HepG2 (cell line): ENCODE measurements around the gene CELF5. TPM values are rescaled to one million over a fixed set of nuclear protein-coding genes. Genes with fewer than 3 reads are reported as not detected.

ENCODE experiments used
- ATAC-seq: fragments of 200-7000 bp; cut with Tn5 transposase; 3 replicates; pipeline ENCODE4 v1.9.1; 2020; ENCODE audit warnings: mild to moderate bottlenecking, moderate library complexity
- BruUV-seq: library from RNA; stranded (reverse); fragments of 400-500 nt; replicated peaks from 2 replicates; lab custom pipeline; 2021; lab: Mats Ljungman, UMichigan
- CTCF ChIA-PET: fragments of 300-600 bp; formaldehyde crosslinking; extraction: SDS; loops from one replicate; lab custom pipeline; 2021; ENCODE audit warnings: low total read pairs, inconsistent platforms, low intra/inter-chr PET ratio; lab: Yijun Ruan, JAX
- POLR2A ChIA-PET: fragments of 350-600 bp; sonication (Branson Sonifier 250); formaldehyde crosslinking; loops from one replicate; lab custom pipeline; 2020; ENCODE audit warnings: antibody characterized with exemption, inconsistent platforms; lab: Yijun Ruan, JAX
- DNase-seq: peaks from one replicate; pipeline ENCODE4 v3.0.0-alpha.2; 2015; ENCODE audit warnings: low spot score
- FAIRE-seq: peaks from 3 replicates; lab custom pipeline; 2011; peaks lifted over from hg19 to GRCh38; lab: Jason Lieb, UNC
- H2AFZ ChIP-seq: one replicate; pipeline ENCODE4 v1.6.1; 2011; ENCODE audit warnings: low read length, inconsistent platforms
- H3K27ac ChIP-seq: fragments of 300-600 bp; 3 replicates; pipeline ENCODE4 v1.8.0; 2011; ENCODE audit warnings: mixed run types, mild to moderate bottlenecking, mixed read lengths, low read length, inconsistent platforms; ENCODE audit not compliant: insufficient read depth; ENCODE audit errors: extremely low read length
- H3K27me3 ChIP-seq, 2 experiments: fragments of 200-600 bp in 1 of 2; 2 replicates in 1 of 2; 3 replicates in 1 of 2; pipeline versions ENCODE4 v1.6.0 to v1.8.0; 2011; ENCODE audit warnings: low read length in 2 of 2, mild to moderate bottlenecking in 2 of 2, moderate library complexity in 2 of 2, inconsistent platforms in 1 of 2; ENCODE audit not compliant: insufficient read depth in 2 of 2, control insufficient read depth in 1 of 2
- H3K36me3 ChIP-seq, 2 experiments: fragments of 200-600 bp in 1 of 2; replicated peaks in 1 of 2; 2 replicates in 1 of 2; 3 replicates in 1 of 2; pipeline versions ENCODE4 v1.5.1 to v1.8.0; 2011; ENCODE audit warnings: low read length in 2 of 2, inconsistent platforms in 1 of 2; ENCODE audit not compliant: insufficient read depth in 2 of 2, control insufficient read depth in 1 of 2
- H3K4me1 ChIP-seq: 2 replicates; pipeline ENCODE4 v1.5.1; 2012; ENCODE audit warnings: low read length, inconsistent platforms; ENCODE audit not compliant: insufficient read depth
- H3K4me2 ChIP-seq: 2 replicates; pipeline ENCODE4 v1.6.0; 2011; ENCODE audit warnings: low read depth, low read length, inconsistent platforms
- H3K4me3 ChIP-seq, 3 experiments: fragments of 200-600 bp in 1 of 3; sonication (generic), shearing (Covaris generic) in 1 of 3; replicated peaks in 1 of 3; 2 replicates each; pipeline ENCODE4 v1.5.1; 2011 to 2016; ENCODE audit warnings: low read length in 3 of 3, inconsistent platforms in 2 of 3, low read depth in 2 of 3, mild to moderate bottlenecking in 2 of 3, control low read depth in 1 of 3, mixed read lengths in 1 of 3; ENCODE audit not compliant: insufficient read depth in 1 of 3
- H3K79me2 ChIP-seq: one replicate; pipeline ENCODE4 v1.6.1; 2011; ENCODE audit warnings: low read length, inconsistent platforms; ENCODE audit not compliant: insufficient read depth
- H3K9ac ChIP-seq: 2 replicates; pipeline ENCODE4 v1.6.0; 2011; ENCODE audit warnings: mild to moderate bottlenecking, low read depth, low read length, inconsistent platforms; ENCODE audit not compliant: insufficient read depth
- H3K9me3 ChIP-seq: 2 replicates; pipeline ENCODE4 v1.5.1; 2012; ENCODE audit warnings: mild to moderate bottlenecking, low read length
- H4K20me1 ChIP-seq: 2 replicates; pipeline ENCODE4 v1.6.0; 2011; ENCODE audit warnings: inconsistent platforms, mild to moderate bottlenecking, low read length, moderate library complexity; ENCODE audit not compliant: insufficient read depth
- CSRNP2 ChIP-seq: sonication (generic); formaldehyde crosslinking; conservative IDR thresholded peaks from 2 replicates; pipeline ENCODE4 v1.8.0; 2022; ENCODE audit warnings: low read depth, missing genetic modification reagents
- FOXO1 ChIP-seq: sonication (generic); formaldehyde crosslinking; IDR thresholded peaks from 2 replicates; pipeline ENCODE4 v1.4.0; 2020; ENCODE audit warnings: missing genetic modification reagents
- HDAC6 ChIP-seq: fragments of 200-600 bp; sonication (generic); IDR thresholded peaks from 2 replicates; pipeline ENCODE4 v1.7.0; 2017; ENCODE audit warnings: mild to moderate bottlenecking, antibody characterized with exemption, low read length, low read depth
- MNT ChIP-seq: fragments of 450-650 bp; IDR thresholded peaks from 2 replicates; pipeline ENCODE4 v1.6.1; 2016
- RAD51 ChIP-seq: fragments of 450-650 bp; IDR thresholded peaks from 2 replicates; pipeline ENCODE4 v1.6.1; 2016; ENCODE audit warnings: borderline replicate concordance
- REPIN1 ChIP-seq: sonication (generic); formaldehyde crosslinking; IDR thresholded peaks from 2 replicates; pipeline ENCODE4 v1.8.0; 2022; ENCODE audit warnings: missing genetic modification reagents, low read depth, mild to moderate bottlenecking, borderline replicate concordance
- SRSF4 ChIP-seq: fragments of 200-400 bp; formaldehyde crosslinking; IDR thresholded peaks from one replicate; pipeline ENCODE4 v1.6.1; 2018; ENCODE audit warnings: mild to moderate bottlenecking, low read depth, low read length, moderate library complexity; ENCODE audit not compliant: poor library complexity, severe bottlenecking
- ZNF260 ChIP-seq: sonication (generic); formaldehyde crosslinking; IDR thresholded peaks from 2 replicates; pipeline ENCODE4 v1.4.0; 2020; ENCODE audit warnings: missing genetic modification reagents, low read depth, mild to moderate bottlenecking, borderline replicate concordance
- ZNF747 ChIP-seq: sonication (generic); formaldehyde crosslinking; IDR thresholded peaks from 2 replicates; pipeline ENCODE4 v1.8.1; 2023; ENCODE audit warnings: missing genetic modification reagents, mild to moderate bottlenecking, borderline replicate concordance
- ZNF788 ChIP-seq: sonication (generic); formaldehyde crosslinking; IDR thresholded peaks from 2 replicates; pipeline ENCODE4 v1.5.0; 2020; ENCODE audit warnings: mild to moderate bottlenecking, missing genetic modification reagents, borderline replicate concordance
- whole genome bisulfite sequencing: methylation state at CpG from one replicate; pipeline ENCODE4 v1.1.6; 2017; ENCODE audit warnings: low lambda C conversion rate; 5-methylcytosine and 5-hydroxymethylcytosine counted together
- in situ Hi-C: cut with HindIII; loops from 2 replicates; pipeline ENCODE4 v1.10.0; 2017; ENCODE audit warnings: low pct_unique_long_range_greater_than_20kb; ENCODE audit not compliant: extremely low pct_ligation_motif_present
- intact Hi-C: fragments of 100-400 bp; cut with micrococcal nuclease; formaldehyde crosslinking; loops from one replicate; pipeline ENCODE4 v1.10.0; 2022; ENCODE audit not compliant: unreplicated experiment
- polyA plus RNA-seq, 8 experiments: library from polyadenylated mRNA; depleted of rRNA in 3 of 8; stranded (reverse) in 7 of 8; unstranded in 1 of 8; fragments of >200 nt; fragmentation: Illumina TruSeq in 4 of 8; extraction: Trizol in 4 of 8; gene quantifications; 2 replicates each; pipeline versions ENCODE4 v1.2.1 to v1.2.3, GENCODE V29; 2011 to 2016; ENCODE audit warnings: low read depth in 4 of 8, missing spikeins in 1 of 8, mixed read lengths in 1 of 8; ENCODE audit not compliant: insufficient read depth in 1 of 8
- total RNA-seq, 5 experiments: library from RNA; depleted of rRNA; stranded (reverse); fragments of >200 nt; fragmentation: Illumina TruSeq; extraction: Trizol; gene quantifications; 2 replicates each; pipeline ENCODE4 v1.2.3, GENCODE V29; 2016; ENCODE audit warnings: low read depth in 1 of 5
- TF ChIP-seq, protein P1 (sequence below): IDR thresholded peaks from 2 replicates; pipeline ENCODE4 v1.6.1; 2012; ENCODE audit warnings: low read length, improper control_type of control experiment
- TF ChIP-seq, protein P2 (sequence below): sonication (generic); formaldehyde crosslinking; IDR thresholded peaks from 2 replicates; pipeline ENCODE4 v1.8.1; 2023; ENCODE audit warnings: mild to moderate bottlenecking, missing genetic modification reagents
- TF ChIP-seq, protein P3 (sequence below): sonication (generic); formaldehyde crosslinking; IDR thresholded peaks from 2 replicates; pipeline ENCODE4 v1.8.1; 2022; ENCODE audit warnings: low read depth, mild to moderate bottlenecking, missing genetic modification reagents

Gene CELF5
- total and polyA plus RNA-seq, 2 of the 13 experiments (the other 11 are each of a cell fraction or from before 2014, with no cell fraction given): 0.31 to 0.84 TPM

DNA sequence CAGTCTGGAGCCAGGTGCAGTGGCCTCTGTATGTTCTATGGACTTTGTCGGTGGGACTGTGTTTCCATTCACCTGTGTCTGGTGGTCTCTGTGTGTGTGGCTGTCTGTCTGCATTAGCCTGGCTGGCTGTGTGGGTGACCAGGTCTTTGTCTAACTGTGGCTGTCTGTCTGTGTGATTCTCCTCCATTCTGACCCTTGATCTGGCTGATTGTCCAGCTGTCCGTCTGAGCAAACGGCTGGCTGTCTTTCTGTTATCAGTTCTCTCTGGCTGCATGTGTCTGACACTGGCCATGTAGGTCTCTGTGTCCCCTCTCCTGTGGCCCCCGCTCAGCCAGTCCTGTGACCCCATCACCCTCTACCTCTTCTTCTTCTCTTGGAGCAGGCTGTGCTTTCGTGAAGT, 53.2 kb downstream of the CELF5 start (continued):
- TF ChIP-seq, protein P1, sequence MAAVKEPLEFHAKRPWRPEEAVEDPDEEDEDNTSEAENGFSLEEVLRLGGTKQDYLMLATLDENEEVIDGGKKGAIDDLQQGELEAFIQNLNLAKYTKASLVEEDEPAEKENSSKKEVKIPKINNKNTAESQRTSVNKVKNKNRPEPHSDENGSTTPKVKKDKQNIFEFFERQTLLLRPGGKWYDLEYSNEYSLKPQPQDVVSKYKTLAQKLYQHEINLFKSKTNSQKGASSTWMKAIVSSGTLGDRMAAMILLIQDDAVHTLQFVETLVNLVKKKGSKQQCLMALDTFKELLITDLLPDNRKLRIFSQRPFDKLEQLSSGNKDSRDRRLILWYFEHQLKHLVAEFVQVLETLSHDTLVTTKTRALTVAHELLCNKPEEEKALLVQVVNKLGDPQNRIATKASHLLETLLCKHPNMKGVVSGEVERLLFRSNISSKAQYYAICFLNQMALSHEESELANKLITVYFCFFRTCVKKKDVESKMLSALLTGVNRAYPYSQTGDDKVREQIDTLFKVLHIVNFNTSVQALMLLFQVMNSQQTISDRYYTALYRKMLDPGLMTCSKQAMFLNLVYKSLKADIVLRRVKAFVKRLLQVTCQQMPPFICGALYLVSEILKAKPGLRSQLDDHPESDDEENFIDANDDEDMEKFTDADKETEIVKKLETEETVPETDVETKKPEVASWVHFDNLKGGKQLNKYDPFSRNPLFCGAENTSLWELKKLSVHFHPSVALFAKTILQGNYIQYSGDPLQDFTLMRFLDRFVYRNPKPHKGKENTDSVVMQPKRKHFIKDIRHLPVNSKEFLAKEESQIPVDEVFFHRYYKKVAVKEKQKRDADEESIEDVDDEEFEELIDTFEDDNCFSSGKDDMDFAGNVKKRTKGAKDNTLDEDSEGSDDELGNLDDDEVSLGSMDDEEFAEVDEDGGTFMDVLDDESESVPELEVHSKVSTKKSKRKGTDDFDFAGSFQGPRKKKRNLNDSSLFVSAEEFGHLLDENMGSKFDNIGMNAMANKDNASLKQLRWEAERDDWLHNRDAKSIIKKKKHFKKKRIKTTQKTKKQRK: no peak
- TF ChIP-seq ZNF747 (CRISPR knock-in tag) (no peak), ZNF788 (CRISPR knock-in tag) (no peak), SRSF4 (no peak)

DNA sequence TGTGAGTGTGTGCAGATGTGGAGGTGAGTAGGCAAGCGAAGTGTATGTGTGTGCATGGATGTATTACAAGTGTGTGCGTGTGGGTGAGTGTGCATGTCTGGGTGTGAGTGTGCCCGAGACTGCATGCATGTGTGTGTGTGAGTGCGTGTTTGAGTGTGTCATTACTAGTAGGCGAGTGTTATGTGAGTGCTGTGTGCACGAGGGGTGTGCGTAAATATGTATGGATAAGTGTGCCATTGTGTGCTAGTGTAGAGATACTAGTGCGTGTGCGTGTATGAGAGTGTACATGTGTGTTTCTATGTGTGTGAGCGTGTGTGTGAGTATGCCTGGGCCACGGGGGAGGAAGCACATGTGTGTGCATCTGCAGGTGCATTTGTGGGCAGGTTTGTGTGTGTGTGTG, 53.8 kb downstream of the CELF5 start:
- ATAC-seq: no peak
- ChIA-PET POLR2A (no interaction called here), CTCF (no interaction called here)
- in situ Hi-C loops: no loop called here
- TF ChIP-seq RAD51 (no peak), HDAC6 (no peak), ZNF260 (CRISPR knock-in tag) (no peak), MNT (peak; percentile 67), CSRNP2 (CRISPR knock-in tag) (no peak), FOXO1 (no peak), REPIN1 (CRISPR knock-in tag) (no peak)
- TF ChIP-seq, protein P2, sequence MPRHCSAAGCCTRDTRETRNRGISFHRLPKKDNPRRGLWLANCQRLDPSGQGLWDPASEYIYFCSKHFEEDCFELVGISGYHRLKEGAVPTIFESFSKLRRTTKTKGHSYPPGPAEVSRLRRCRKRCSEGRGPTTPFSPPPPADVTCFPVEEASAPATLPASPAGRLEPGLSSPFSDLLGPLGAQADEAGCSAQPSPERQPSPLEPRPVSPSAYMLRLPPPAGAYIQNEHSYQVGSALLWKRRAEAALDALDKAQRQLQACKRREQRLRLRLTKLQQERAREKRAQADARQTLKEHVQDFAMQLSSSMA (CRISPR knock-in tag): no peak
- TF ChIP-seq, protein P3, sequence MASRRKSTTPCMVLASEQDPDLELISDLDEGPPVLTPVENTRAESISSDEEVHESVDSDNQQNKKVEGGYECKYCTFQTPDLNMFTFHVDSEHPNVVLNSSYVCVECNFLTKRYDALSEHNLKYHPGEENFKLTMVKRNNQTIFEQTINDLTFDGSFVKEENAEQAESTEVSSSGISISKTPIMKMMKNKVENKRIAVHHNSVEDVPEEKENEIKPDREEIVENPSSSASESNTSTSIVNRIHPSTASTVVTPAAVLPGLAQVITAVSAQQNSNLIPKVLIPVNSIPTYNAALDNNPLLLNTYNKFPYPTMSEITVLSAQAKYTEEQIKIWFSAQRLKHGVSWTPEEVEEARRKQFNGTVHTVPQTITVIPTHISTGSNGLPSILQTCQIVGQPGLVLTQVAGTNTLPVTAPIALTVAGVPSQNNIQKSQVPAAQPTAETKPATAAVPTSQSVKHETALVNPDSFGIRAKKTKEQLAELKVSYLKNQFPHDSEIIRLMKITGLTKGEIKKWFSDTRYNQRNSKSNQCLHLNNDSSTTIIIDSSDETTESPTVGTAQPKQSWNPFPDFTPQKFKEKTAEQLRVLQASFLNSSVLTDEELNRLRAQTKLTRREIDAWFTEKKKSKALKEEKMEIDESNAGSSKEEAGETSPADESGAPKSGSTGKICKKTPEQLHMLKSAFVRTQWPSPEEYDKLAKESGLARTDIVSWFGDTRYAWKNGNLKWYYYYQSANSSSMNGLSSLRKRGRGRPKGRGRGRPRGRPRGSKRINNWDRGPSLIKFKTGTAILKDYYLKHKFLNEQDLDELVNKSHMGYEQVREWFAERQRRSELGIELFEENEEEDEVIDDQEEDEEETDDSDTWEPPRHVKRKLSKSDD (CRISPR knock-in tag): no peak
- Histone ChIP-seq H3K4me2 (no peak overlapping the region), H3K4me3 (no peak overlapping the region), H3K4me1 (peaks cover 32% of the 10 kb centered on the region), H3K36me3 (no peaks in the 10 kb centered on the region), H3K27me3 (peaks cover 9 to 31% of the 10 kb centered on the region in 2 experiments; a peak in 3 of 5 replicates), H2AFZ (no peak overlapping the region), H3K27ac (no peak overlapping the region), H3K79me2 (no peaks in the 10 kb centered on the region), H4K20me1 (no peaks in the 10 kb centered on the region), H3K9me3 (no peaks in the 10 kb centered on the region), H3K9ac (no peak overlapping the region)
- intact Hi-C loops: no loop called here
- 64% methylated on average over 11 of the region's 11 CpGs for WGBS
- DNase-seq: no peak
- FAIRE-seq: no peak
- no TSS peak for BruUV-seq
